OCI-LY1 (cell line): ENCODE measurements around the gene TRIP10.

Experiments
- CTCF ChIP-seq: fragments of 200-600 bp; sonication (generic), shearing (Covaris generic); IDR thresholded peaks from 2 replicates; pipeline ENCODE4 v1.5.1; 2017; ENCODE audit warnings: mild to moderate bottlenecking, antibody characterized with exemption, low read length, moderate library complexity, mixed read lengths
- EZH2 ChIP-seq: fragments of 200-600 bp; sonication (generic), shearing (Covaris generic); IDR thresholded peaks from 2 replicates; pipeline ENCODE4 v1.8.0; 2017; ENCODE audit warnings: borderline replicate concordance, mixed run types, mild to moderate bottlenecking, antibody characterized with exemption, low read length, moderate library complexity, mixed read lengths

- TF ChIP-seq CTCF, result no peak
- no peak for TF ChIP-seq EZH2
Measured at GRCh38 chr19:6779206-6779605, 39.7 kb downstream of the TRIP10 start.
